ENCODE data around the gene LGALS4.
"Not testable (repeated sequence)": the region's sequence is repeated elsewhere in the genome, so short reads cannot be mapped to it uniquely, and the experiment has no call there.

Gene LGALS4

GRCh38 chr19:38780443-38780842, 32.3 kb downstream of the LGALS4 start:
- no peak overlapping the region for H3K4me3 ChIP-seq (ENCODE audit: low read depth, low read length)
- no peak for DNase-seq (ENCODE audit: low read depth)
- TF ChIP-seq, protein P1, sequence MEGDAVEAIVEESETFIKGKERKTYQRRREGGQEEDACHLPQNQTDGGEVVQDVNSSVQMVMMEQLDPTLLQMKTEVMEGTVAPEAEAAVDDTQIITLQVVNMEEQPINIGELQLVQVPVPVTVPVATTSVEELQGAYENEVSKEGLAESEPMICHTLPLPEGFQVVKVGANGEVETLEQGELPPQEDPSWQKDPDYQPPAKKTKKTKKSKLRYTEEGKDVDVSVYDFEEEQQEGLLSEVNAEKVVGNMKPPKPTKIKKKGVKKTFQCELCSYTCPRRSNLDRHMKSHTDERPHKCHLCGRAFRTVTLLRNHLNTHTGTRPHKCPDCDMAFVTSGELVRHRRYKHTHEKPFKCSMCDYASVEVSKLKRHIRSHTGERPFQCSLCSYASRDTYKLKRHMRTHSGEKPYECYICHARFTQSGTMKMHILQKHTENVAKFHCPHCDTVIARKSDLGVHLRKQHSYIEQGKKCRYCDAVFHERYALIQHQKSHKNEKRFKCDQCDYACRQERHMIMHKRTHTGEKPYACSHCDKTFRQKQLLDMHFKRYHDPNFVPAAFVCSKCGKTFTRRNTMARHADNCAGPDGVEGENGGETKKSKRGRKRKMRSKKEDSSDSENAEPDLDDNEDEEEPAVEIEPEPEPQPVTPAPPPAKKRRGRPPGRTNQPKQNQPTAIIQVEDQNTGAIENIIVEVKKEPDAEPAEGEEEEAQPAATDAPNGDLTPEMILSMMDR (IDR thresholded peaks at IDR 0.05; ENCODE audit: insufficient read depth, low read depth, low read length, missing control alignments) = no peak

- no peak overlapping the region for H3K4me3 ChIP-seq (ENCODE audit: low read depth, low read length)
- TF ChIP-seq, protein P1 (IDR thresholded peaks at IDR 0.05; ENCODE audit: insufficient read depth, low read depth, low read length, missing control alignments) = no peak
- no peak for DNase-seq (ENCODE audit: low read depth)
Observed at GRCh38 chr19:38778733-38779132, 34.0 kb downstream of the LGALS4 start.

GRCh38 chr19:38774181-38774950, 38.4 kb downstream of the LGALS4 start:
- no peak overlapping the region for H3K4me3 ChIP-seq (ENCODE audit: low read depth, low read length)
- DNase-seq (ENCODE audit: low read depth) = no peak
- TF ChIP-seq, protein P1 (IDR thresholded peaks at IDR 0.05; ENCODE audit: insufficient read depth, low read depth, low read length, missing control alignments) = no peak

DNA sequence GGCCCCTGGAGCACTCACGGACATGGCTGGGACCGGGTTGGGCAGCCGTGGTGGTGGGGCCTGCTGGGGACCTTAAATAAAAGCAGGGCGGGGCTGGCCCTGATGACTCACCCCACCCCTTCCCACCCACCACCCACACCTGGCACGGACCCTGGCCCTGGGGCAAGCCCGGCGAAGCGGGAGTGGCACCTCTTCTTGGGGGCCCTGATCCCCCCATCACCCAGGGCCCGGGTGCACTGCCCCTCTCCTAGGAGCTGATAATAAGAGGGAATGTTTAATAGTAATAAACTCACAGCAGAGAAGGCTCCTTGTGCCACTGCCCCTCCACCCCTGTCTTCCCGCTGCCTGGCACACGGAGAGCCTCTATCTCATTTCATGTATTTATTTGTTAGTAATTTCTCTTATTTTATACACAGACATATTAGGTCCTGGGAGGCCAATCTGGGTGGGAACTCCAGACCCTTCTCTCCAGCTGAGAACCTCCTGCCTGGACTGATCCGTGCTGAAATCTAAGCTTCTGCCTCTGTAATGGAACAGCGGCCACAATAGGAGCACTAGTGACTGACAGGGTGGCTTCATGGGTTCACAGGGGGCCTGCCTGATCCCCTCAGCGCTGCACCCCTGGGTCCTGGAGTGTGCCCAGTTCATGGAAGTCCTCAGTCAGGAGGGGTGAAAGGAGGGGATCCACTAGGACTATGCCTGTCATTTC, 39.1 kb downstream of the LGALS4 start, which contains the start of gene LGALS7:
Gene LGALS7 (minus strand): TSS at position 49 of the 709 bp plus-strand sequence. CDS start 25 bp downstream, at position 24.
- H3K4me3 ChIP-seq (ENCODE audit: low read depth, low read length) = no peak within 1 kb of the TSS
- DNase-seq (ENCODE audit: low read depth) = no peak
- TF ChIP-seq, protein P1 (IDR thresholded peaks at IDR 0.05; ENCODE audit: insufficient read depth, low read depth, low read length, missing control alignments) = no peak

DNA sequence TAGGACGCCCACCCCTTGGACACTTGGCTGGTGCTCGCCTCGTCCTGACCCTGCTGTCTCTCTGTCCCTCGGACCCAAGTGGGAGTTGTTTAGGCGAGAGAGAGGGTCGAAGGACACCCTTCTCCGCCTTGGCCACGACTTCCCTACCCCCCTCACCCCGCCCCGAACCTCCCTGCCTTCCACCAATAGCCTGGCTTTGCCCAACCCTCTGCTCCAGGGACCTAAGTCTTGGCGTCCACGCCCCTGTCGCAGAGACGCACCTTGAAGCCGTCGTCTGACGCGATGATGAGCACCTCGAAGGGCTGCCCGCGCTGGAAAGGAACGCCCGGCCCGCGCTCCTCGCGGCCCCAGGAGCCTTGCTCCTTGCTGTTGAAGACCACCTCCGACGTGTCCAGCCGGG, 41.2 kb downstream of the LGALS4 start:
- not testable (repeated sequence) for H3K4me3 ChIP-seq (ENCODE audit: low read depth, low read length); DNase-seq (ENCODE audit: low read depth)

DNA sequence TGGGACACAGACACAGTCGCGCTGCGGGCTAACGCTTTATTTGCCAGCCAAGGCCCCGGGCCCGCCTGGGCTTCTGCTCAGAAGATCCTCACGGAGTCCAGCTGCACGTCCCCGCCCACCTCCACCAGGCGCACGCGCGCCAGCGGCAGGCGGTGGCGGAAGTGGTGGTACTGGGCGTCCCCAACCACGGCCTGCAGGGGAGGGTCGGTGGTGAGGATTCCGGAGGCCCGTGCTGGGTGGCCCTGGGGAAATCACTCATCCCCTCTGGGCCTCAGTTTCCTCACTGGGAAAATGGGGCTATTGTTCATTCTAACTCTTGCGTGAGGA, 41.8 kb downstream of the LGALS4 start:
- DNase-seq (ENCODE audit: low read depth); H3K4me3 ChIP-seq (ENCODE audit: low read depth, low read length): not testable (repeated sequence)

GRCh38 chr19:38770228-38770948, 42.4 kb downstream of the LGALS4 start:
- 0 out of 2 replicates have a peak overlapping the region, but pooled peaks have one; percentile 29 for H3K4me3 ChIP-seq (ENCODE audit: low read depth, low read length)
- not testable (repeated sequence) for DNase-seq (ENCODE audit: low read depth)

DNA sequence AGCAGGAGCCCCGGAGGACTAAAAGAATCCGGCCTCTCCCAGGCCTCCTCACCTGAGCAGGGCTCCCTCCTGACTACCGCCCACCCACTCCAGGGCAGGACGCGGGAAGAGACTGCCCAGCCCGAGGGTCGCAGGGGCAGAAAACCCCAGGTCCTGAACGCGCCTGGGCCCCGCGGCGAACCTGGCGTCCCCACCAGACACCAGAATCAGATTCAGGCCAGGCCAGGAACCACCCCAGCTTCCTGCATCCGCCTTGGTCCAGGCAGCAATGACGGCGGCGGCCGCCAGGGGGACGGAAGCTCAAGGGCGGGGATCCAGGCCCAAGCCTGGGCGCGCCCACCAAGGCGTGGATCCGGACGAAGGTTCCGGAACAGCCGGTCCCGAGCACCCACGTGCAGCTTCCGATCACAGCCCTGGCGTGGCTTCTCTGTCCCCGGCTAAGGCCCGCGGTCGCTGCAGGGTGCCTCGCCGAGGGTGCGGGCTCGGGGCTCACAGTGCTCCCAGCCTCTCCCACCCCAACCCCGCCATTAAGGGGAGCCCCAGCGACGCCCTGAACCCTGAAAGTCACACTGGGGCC, 43.0 kb downstream of the LGALS4 start:
- DNase-seq (ENCODE audit: low read depth) = peak; percentile 89
- H3K4me3 ChIP-seq (ENCODE audit: low read depth, low read length) = peak overlapping the region; percentile 40
- TF ChIP-seq, protein P1 (IDR thresholded peaks at IDR 0.05; ENCODE audit: insufficient read depth, low read depth, low read length, missing control alignments) = peak; percentile 66

All from GM12865 (cell line).